NCI-H226 (cell line): ENCODE data around the gene SOWAHA.
"Not testable (repeated sequence)": the region's sequence is repeated elsewhere in the genome, so short reads cannot be mapped to it uniquely, and the experiment has no call there.

Source experiments
- DNase-seq: peaks from one replicate; pipeline ENCODE4 v3.0.0-alpha.2; 2015

The SOWAHA gene

GRCh38 chr5:132828846-132829494, 15.9 kb downstream of the SOWAHA start:
- DNase-seq: no peak

GRCh38 chr5:132829742-132830435, 16.8 kb downstream of the SOWAHA start:
- peak; percentile 55 for DNase-seq

GRCh38 chr5:132830436-132831094, 17.5 kb downstream of the SOWAHA start, which contains the start of gene SHROOM1:
SHROOM1 (minus strand) TSS chr5:132830647; CDS start chr5:132826140, 4,507 bp downstream.
- DNase-seq: peak; percentile 64

- DNase-seq: no peak
Measured at GRCh38 chr5:132831095-132831860, 18.2 kb downstream of the SOWAHA start.

- no peak for DNase-seq
Measured at GRCh38 chr5:132832612-132833011, 19.5 kb downstream of the SOWAHA start.

- no peak for DNase-seq
Measured at GRCh38 chr5:132834057-132834456, 21.0 kb downstream of the SOWAHA start.

GRCh38 chr5:132836852-132837251, 23.8 kb downstream of the SOWAHA start:
- no peak for DNase-seq

GRCh38 chr5:132837868-132838267, 24.8 kb downstream of the SOWAHA start:
- no peak for DNase-seq

- DNase-seq: no peak
Measured at GRCh38 chr5:132838516-132839282, 25.6 kb downstream of the SOWAHA start.

GRCh38 chr5:132839426-132840301, 26.6 kb downstream of the SOWAHA start:
- DNase-seq: peak; percentile 57

GRCh38 chr5:132840313-132840712, 27.2 kb downstream of the SOWAHA start:
- DNase-seq: no peak

- no peak for DNase-seq
Measured at GRCh38 chr5:132840896-132841295, 27.8 kb downstream of the SOWAHA start.

GRCh38 chr5:132841305-132841704, 28.2 kb downstream of the SOWAHA start:
- peak; percentile 36 for DNase-seq

- DNase-seq: no peak
Measured at GRCh38 chr5:132848270-132848669, 35.2 kb downstream of the SOWAHA start.

GRCh38 chr5:132849347-132849746, 36.2 kb downstream of the SOWAHA start:
- no peak for DNase-seq

- DNase-seq: no peak
Measured at GRCh38 chr5:132850066-132850465, 37.0 kb downstream of the SOWAHA start.

- DNase-seq: no peak
Measured at GRCh38 chr5:132853323-132853722, 40.2 kb downstream of the SOWAHA start.

GRCh38 chr5:132853790-132854189, 40.7 kb downstream of the SOWAHA start:
- DNase-seq: no peak

GRCh38 chr5:132854301-132854700, 41.2 kb downstream of the SOWAHA start:
- DNase-seq: no peak

GRCh38 chr5:132854992-132855391, 41.9 kb downstream of the SOWAHA start:
- DNase-seq: not testable (repeated sequence)

GRCh38 chr5:132856011-132856410, 42.9 kb downstream of the SOWAHA start:
- DNase-seq: no peak
